GM10847 (cell line): Measurements from ENCODE around the gene MTHFD2.

ENCODE experiments used
- POLR2A ChIP-seq: IDR thresholded peaks from 2 replicates; pipeline ENCODE4 v1.6.1; 2011; ENCODE audit not compliant: insufficient read length; ENCODE audit errors: extremely low read depth

The MTHFD2 gene

DNA sequence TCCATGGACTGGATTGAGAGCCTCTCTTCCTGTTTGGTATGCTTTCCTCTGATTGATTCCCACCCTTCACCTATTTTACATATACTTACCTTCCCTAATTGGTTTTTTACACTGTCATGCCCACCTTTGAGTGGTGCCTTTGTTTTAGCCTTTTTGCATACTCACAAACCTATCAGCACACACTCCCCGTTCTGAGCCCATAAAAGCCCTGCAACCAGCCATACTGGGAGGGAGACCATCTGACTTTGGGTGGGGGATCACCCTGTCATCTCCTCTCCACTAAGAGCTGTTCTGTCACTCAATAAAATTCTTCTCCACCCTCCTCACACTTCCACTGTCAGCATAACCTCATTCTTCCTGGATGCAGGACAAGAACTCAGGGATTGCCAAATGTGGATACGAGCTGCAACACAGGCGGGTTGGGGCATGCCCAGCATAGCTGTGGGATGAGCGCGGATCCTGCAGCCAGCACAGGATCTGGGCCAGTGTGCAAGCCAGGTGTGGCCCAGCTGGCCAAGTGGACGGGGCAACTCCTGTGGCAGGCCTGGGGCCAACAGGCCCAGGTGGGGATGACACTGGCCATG, 10.3 kb upstream of the MTHFD2 start:
- no peak for TF ChIP-seq POLR2A

- TF ChIP-seq POLR2A = no peak
These were observed 9.7 kb upstream of the MTHFD2 start for GRCh38 chr2:74188696-74189095.

- no peak for TF ChIP-seq POLR2A
These were observed 6.6 kb upstream of the MTHFD2 start for GRCh38 chr2:74191596-74192380.

- TF ChIP-seq POLR2A = no peak
These were observed 3.6 kb upstream of the MTHFD2 start for GRCh38 chr2:74194799-74195198.

DNA sequence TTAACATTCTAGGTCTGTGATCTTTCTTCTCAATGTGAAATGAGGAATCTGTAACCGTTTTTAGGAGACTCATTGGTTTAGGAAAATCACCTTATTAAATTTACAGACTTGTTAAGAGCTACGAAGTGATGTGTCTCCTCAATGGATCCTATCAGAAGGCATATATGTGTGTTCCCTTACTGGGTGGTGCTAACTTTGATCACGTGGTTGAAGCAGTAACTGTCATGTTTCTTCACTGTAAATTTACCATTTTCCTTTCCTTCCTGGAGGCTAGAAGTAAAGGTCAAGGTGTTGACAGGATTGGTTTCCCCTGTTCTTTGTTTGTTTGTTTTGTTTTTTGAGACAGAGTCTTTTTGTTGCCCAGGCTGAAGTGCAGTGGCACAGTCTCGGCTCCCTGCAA, 1.4 kb upstream of the MTHFD2 start:
- no peak for TF ChIP-seq POLR2A

DNA sequence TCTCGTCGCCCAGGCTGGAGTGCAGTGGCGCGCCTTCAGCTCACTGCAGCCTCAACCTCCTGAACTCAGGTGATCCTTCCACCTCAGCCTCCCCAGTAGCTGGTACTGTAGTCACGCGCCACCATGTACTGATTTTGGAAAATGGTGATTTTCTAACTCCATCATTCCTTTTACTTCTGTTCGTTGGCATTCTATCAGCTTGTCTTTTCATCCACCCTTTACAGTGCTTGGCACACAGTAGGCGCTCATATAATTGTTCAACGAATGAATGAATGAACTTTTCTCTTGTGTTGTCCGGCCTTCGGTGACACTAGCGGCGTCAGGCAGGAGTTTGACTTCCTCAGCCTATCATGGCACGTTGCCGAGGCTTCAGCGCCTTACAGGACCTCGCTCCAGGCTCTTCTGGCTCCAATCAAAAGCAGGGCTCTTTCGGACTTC, 373 bp upstream of the MTHFD2 start:
- TF ChIP-seq POLR2A = no peak

DNA sequence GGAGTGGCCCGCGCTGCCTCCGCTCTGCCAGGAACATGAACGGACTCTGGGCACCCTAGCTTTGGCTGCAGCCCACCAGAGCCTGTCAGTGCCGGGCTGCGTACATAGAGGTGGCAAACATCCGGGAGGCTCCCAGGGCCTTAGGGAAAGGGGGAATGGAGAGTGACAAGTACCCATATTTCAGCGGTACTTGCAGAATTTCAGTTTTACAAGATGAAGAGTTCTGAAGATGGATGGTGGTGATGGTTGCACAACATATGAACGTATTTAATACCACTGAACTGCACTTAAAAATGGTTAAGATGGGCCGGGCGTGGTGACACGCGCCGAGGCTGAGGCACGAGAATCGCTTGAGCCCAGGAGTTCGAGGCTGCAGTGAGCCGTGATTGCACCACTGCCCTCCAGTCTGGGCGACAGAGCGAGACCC, 873 bp downstream of the MTHFD2 start:
- TF ChIP-seq POLR2A = no peak

DNA sequence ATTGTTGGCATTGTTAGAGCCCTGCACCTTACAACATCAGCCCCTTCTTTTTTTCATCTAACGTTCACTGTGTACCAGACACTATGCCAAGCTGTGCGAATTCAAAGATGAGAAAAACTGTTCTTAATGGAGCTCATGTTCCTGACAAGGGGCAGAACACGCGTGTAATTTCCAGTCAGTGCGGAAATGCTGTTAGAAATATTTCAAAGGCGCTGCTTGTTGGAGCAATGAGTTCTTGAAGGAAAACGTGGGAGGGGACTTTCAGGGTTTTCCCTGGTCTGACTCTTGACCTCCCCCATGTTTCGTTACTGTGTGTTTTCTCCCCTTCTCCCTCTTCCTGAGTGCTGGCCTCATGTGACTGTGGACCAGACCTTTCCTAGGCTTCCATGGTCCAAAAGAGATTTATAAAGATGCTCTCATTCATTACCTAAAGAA, 1.5 kb downstream of the MTHFD2 start:
- TF ChIP-seq POLR2A = no peak

DNA sequence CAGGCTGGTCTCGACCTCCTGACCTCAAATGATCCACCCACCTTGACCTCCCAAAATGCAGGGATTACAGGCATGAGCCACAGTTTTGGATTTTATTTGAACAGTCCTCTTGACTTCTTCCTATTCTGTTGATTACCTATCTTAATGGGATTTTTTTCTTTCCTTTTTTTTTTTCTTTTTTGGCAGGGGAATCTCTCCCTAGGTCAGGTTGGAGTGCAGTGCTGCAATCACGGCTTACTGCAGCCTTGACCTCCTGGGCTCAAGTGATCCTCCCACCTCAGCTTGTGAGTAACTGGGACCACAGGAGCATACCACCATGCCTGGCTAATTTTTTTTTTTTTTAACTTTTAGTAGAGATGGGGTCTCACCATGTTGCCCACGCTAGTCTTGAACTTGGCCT, 2.8 kb downstream of the MTHFD2 start:
- no peak for TF ChIP-seq POLR2A

GRCh38 chr2:74201596-74201995, 3.2 kb downstream of the MTHFD2 start:
- TF ChIP-seq POLR2A = no peak

- TF ChIP-seq POLR2A = no peak
These were observed 6.0 kb downstream of the MTHFD2 start for GRCh38 chr2:74204436-74204835.

GRCh38 chr2:74205113-74205512, 6.7 kb downstream of the MTHFD2 start:
- TF ChIP-seq POLR2A = no peak

DNA sequence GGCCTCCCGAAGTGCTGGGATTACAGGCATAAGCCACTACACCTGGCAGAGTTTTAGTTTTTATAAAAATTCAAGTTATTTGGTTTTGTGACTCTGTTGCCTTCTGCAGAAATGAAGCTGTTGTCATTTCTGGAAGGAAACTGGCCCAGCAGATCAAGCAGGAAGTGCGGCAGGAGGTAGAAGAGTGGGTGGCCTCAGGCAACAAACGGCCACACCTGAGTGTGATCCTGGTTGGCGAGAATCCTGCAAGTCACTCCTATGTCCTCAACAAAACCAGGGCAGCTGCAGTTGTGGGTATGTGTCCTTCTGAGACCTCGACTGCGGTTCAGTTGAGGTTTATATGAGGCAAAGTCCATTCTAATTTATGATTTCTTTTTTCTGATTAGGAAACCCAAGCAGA, 7.2 kb downstream of the MTHFD2 start:
- TF ChIP-seq POLR2A = no peak

DNA sequence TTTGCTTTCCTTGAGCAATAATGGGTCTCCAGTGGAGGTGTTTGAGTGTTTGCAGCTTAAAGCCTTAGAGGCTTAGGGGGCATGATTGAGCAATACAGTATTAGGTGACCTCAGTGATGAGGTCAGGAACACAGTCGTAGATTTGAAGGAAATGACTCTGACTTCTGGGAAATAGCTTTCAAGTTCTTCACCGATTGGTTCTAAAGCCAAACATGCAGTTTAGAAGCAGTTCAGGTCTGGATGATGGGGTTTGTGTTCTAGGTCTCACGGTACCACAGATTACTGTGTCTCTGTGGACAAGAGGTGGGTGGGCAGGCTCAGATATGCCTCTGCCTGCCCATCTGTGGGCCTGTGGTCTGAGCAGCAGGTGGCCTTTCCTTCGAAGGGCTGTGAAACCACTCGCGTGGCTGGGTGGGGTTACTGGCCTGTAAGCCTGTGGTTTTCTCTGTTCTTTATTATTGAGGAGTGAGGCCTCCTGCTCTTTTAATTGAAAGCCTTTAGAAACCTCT, 7.8 kb downstream of the MTHFD2 start:
- no peak for TF ChIP-seq POLR2A

- no peak for TF ChIP-seq POLR2A
These were observed 14.4 kb downstream of the MTHFD2 start for GRCh38 chr2:74212702-74213410.

DNA sequence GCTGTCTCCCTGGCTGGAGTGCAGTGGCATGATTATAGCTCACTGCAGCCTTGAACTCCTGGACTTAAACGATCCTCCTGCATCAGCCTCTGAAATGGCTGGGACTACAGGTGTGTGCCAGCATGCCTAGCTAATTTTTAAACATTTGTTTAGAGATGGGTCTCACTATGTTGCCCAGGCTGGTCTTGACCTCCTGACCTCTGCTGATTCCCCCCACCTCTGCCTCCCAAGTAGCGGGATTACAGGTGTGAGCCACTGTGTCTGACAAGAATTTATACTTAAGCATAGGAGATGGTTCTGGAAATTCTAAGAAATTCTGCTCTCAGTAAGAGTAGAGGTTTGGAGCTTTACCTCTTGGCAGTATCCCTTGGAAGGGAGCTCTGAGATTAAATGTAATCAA, 18.2 kb downstream of the MTHFD2 start:
- TF ChIP-seq POLR2A = no peak
